ENCODE data around the gene FIGN.

Gene FIGN

GRCh38 chr2:163553601-163554000 is 182.2 kb downstream of the FIGN start:
- DNase-seq = no peak

- no peak for DNase-seq
These were observed 183.1 kb downstream of the FIGN start for GRCh38 chr2:163552758-163553157.

GRCh38 chr2:163551616-163552373 is 184.0 kb downstream of the FIGN start:
- DNase-seq = no peak

GRCh38 chr2:163548970-163549369 is 186.8 kb downstream of the FIGN start:
- DNase-seq = no peak
